Activated CD8-positive, alpha-beta memory T cell treated with anti-CD3 and anti-CD28 coated beads, Interleukin-2, amount 10 ng/mL, durations not matched to agents 7 days and 5 days (primary cell): Measurements from ENCODE around the gene FLNB. TPM values are rescaled to one million over a fixed set of nuclear protein-coding genes. Genes with fewer than 3 reads are reported as not detected.

Experiments used
- ATAC-seq: fragments of 150-1000 bp; cut with Tn5 transposase; one replicate; pipeline ENCODE4 v1.10.0; 2021; ENCODE audit warnings: moderate library complexity
- CTCF ChIA-PET: fragments of 350-600 bp; sonication (Branson Sonifier 250); formaldehyde crosslinking; loops from one replicate; lab custom pipeline; 2021; ENCODE audit warnings: antibody characterized with exemption; lab: Charles Lee
- DNase-seq: peaks from one replicate; pipeline ENCODE4 v3.0.0-alpha.2; 2020
- H3K27ac Mint-ChIP-seq: one replicate; pipeline ENCODE4 v1.8.0; 2021; ENCODE audit warnings: mild to moderate bottlenecking, mixed read lengths
- H3K27me3 Mint-ChIP-seq: one replicate; pipeline ENCODE4 v1.8.0; 2021; ENCODE audit warnings: mixed read lengths
- H3K36me3 Mint-ChIP-seq: one replicate; pipeline ENCODE4 v1.8.0; 2021; ENCODE audit warnings: mild to moderate bottlenecking, mixed read lengths
- H3K4me1 Mint-ChIP-seq: one replicate; pipeline ENCODE4 v1.8.0; 2021; ENCODE audit warnings: mixed read lengths
- H3K4me3 Mint-ChIP-seq: one replicate; pipeline ENCODE4 v1.8.0; 2021; ENCODE audit warnings: mild to moderate bottlenecking, moderate library complexity, mixed read lengths
- H3K9me3 Mint-ChIP-seq: one replicate; pipeline ENCODE4 v1.8.0; 2022; ENCODE audit warnings: low read depth, mixed read lengths
- total RNA-seq, 2 experiments: library from RNA; stranded (reverse); gene quantifications; one replicate each; pipeline ENCODE4 v1.2.3, GENCODE V29; 2021

FLNB gene
- total RNA-seq, 2 experiments from 2014 or later: 9.8 to 13.2 TPM

- no peak overlapping the region for H3K27ac Mint-ChIP-seq
- H3K9me3 Mint-ChIP-seq: no peaks in the 10 kb centered on the region
- H3K4me1 Mint-ChIP-seq: peaks cover 9% of the 10 kb centered on the region
- no peaks in the 10 kb centered on the region for H3K36me3 Mint-ChIP-seq
- CTCF ChIA-PET: interaction anchor here (0.7 to 4.5 kb wide), 5 partner anchors 7 to 157 kb away, joined by 3 to 48 read pairs (median 12); partner anchors contain the start of gene FLNB
- H3K27me3 Mint-ChIP-seq: no peaks in the 10 kb centered on the region
- ATAC-seq: no peak
- DNase-seq: no peak
- no peak overlapping the region for H3K4me3 Mint-ChIP-seq
Observed at GRCh38 chr3:58164906-58165821, 156.9 kb downstream of the FLNB start.

DNA sequence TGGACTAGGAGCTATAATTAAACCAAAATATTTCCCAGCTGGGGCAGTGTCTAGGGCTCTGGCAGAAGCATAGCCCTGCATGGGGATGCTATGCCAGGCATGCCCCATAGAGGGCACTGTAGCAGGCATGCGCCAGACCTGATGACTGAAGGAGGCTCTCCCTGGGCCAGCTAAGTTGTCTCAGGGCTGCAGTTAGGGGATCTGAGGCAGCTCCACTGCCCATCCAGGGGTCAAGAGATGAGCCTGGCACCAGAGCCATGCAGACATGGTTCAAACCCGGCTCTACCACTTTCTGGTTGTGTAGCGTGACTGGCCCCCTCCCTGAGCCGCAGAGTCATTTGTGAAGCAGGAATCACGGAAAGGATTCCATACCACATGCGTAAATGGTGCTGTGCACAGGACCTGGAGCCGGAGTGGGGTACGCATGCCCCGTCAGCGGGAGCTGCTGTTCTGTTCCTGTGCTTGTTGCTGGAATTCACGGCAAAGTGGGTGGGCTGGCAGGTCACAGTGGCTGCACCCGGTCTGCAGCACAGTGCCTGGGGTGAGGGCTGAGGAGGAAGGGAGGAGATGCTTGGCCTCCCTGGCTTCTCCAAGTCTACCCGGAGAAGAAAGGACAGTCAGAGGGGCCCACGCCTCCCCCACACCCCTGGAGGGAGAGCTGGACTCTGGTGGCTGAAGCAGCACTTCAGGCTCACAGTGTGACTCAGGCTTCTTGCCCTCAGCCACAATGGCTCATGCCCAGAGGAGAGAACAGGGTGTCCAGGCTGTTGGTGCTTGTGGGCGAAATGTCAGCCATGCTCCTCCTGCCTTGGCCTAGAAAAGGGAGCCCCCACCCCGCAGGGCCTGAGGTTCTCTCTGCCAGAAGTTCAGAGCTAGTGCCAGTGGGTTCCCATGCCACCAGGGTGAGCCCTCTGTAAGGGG, 159.5 kb downstream of the FLNB start:
- CTCF ChIA-PET: interaction anchor here (0.6 to 4.5 kb wide), 18 partner anchors 10 to 770 kb away, joined by 3 to 48 read pairs (median 4); partner anchors contain the start of gene FLNB
- DNase-seq (peak; percentile 73), ATAC-seq (peak; percentile 91)
- H3K27me3 Mint-ChIP-seq: no peaks in the 10 kb centered on the region
- no peaks in the 10 kb centered on the region for H3K36me3 Mint-ChIP-seq
- H3K4me3 Mint-ChIP-seq: no peak overlapping the region
- no peak overlapping the region for H3K27ac Mint-ChIP-seq
- H3K9me3 Mint-ChIP-seq: no peaks in the 10 kb centered on the region
- no peaks in the 10 kb centered on the region for H3K4me1 Mint-ChIP-seq

GRCh38 chr3:58168498-58168897, 160.3 kb downstream of the FLNB start:
- CTCF ChIA-PET: interaction anchor here (1.5 to 4.5 kb wide), 5 partner anchors 9 to 156 kb away, joined by 7 to 48 read pairs (median 11); no protein-coding TSS in a partner anchor
- H3K4me1 Mint-ChIP-seq: no peaks in the 10 kb centered on the region
- no peaks in the 10 kb centered on the region for H3K9me3 Mint-ChIP-seq
- DNase-seq (no peak), ATAC-seq (no peak)
- no peak overlapping the region for H3K27ac Mint-ChIP-seq
- no peaks in the 10 kb centered on the region for H3K27me3 Mint-ChIP-seq
- H3K36me3 Mint-ChIP-seq: no peaks in the 10 kb centered on the region
- no peak overlapping the region for H3K4me3 Mint-ChIP-seq

- CTCF ChIA-PET: no interaction called here
- DNase-seq: no peak
- no peaks in the 10 kb centered on the region for H3K36me3 Mint-ChIP-seq
- no peaks in the 10 kb centered on the region for H3K9me3 Mint-ChIP-seq
- ATAC-seq: no peak
- H3K27ac Mint-ChIP-seq: no peak overlapping the region
- no peaks in the 10 kb centered on the region for H3K4me1 Mint-ChIP-seq
- no peaks in the 10 kb centered on the region for H3K27me3 Mint-ChIP-seq
- H3K4me3 Mint-ChIP-seq: no peak overlapping the region
Observed at GRCh38 chr3:58169371-58169770, 161.1 kb downstream of the FLNB start.

DNA sequence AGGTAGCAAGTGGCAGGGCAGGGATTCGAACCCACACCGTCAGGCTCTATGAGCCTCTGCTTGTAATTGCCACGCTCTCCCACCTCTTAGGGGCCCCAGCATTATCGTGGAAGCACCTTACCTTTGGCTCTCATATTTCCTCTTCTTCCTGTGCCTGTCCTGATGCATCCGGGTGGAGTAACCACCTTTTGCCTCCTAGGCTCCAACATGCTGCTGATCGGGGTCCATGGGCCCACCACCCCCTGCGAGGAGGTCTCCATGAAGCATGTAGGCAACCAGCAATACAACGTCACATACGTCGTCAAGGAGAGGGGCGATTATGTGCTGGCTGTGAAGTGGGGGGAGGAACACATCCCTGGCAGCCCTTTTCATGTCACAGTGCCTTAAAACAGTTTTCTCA, 162.2 kb downstream of the FLNB start:
- no peaks in the 10 kb centered on the region for H3K4me1 Mint-ChIP-seq

GRCh38 chr3:58171126-58171525, 162.9 kb downstream of the FLNB start:
- CTCF ChIA-PET: no interaction called here
- no peak for ATAC-seq
- Mint-ChIP-seq H3K27me3 (no peaks in the 10 kb centered on the region), H3K9me3 (no peaks in the 10 kb centered on the region), H3K4me3 (no peak overlapping the region), H3K36me3 (no peaks in the 10 kb centered on the region), H3K27ac (no peak overlapping the region), H3K4me1 (no peaks in the 10 kb centered on the region)
- no peak for DNase-seq

More for the DNA sequence above, 162.2 kb downstream of the FLNB start:
- Mint-ChIP-seq H3K4me3 (no peak overlapping the region), H3K27me3 (no peaks in the 10 kb centered on the region), H3K36me3 (no peaks in the 10 kb centered on the region), H3K9me3 (no peaks in the 10 kb centered on the region), H3K27ac (no peak overlapping the region)
- ATAC-seq (no peak), DNase-seq (no peak)
- CTCF ChIA-PET: no interaction called here

DNA sequence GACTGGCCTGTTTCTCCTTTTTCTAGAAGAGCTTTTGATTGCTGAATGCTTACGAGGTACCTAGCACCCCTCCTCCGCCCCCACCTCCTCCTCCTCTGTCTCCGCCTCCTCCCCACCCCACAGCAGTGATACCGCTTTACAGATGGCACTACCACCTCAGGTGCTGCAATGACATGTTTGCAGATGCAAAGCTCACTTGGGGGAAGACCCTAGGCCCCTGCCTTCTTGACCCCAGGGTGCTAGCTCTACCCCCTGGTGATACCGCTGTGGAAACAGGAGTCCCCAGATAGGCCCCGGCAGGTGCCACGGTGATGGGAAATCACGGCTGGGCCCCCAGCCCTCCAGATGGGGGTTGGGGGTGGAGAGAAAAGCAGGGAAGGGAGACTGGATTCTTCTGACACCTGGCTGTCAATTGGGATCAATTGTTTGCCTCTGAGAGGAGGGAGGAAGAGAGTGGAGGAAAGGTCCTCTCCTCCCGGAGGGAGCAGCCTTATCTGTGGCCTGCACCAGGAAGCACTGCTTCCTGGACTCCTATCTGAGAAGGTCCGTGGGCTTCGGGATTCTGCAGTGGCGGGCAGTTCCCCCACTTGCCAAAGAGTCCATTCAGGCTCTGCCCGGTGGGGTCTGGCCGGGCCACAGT, 164.9 kb downstream of the FLNB start:
- H3K36me3 Mint-ChIP-seq: no peaks in the 10 kb centered on the region
- H3K4me1 Mint-ChIP-seq: peaks cover 9% of the 10 kb centered on the region
- peaks cover 2% of the 10 kb centered on the region for H3K27me3 Mint-ChIP-seq
- H3K9me3 Mint-ChIP-seq: no peaks in the 10 kb centered on the region
- no peak overlapping the region for H3K27ac Mint-ChIP-seq
- CTCF ChIA-PET: interaction anchor here (0.9 to 1.5 kb wide), 4 partner anchors 164 to 211 kb away, joined by 3 to 4 read pairs (median 3); partner anchors contain the start of gene FLNB
- DNase-seq (no peak), ATAC-seq (no peak)
- no peak overlapping the region for H3K4me3 Mint-ChIP-seq

DNA sequence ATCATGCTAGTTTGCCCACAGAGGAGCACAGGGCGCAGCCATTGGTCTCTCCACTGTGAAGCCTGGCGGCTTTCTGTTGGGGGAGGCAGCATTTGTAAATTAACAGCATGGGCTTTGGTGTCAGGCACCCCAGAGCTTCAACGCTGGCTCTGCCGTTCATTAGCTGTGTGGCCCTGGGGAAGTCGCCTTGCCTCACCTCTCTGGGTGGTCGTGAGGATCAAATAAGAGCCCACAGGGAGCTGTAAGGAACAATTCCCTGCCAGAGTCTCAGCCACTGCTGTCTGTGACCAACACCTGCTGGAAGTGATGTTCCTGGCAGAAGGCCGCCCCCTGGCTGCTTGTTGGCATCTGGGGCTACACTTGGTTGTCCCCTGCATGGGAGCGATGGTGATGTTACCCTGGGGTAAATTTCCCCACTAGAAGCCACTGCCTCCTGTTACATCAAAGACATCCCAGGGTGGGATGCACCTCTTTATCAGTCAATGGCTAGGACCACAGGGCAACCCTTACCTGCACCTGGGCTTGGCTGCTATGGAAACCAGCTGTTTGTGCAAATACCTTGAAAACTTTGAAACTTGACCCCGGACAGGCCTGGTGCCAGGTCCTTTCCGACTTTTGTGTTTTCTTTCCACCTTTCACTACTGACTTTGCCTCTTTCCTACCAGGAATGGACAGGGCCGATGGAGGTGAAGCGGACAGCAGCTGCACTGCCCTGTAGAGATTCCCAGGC, 165.6 kb downstream of the FLNB start:
- H3K9me3 Mint-ChIP-seq: no peaks in the 10 kb centered on the region
- ATAC-seq (no peak), DNase-seq (peak; percentile 67)
- H3K4me1 Mint-ChIP-seq: peaks cover 16% of the 10 kb centered on the region
- CTCF ChIA-PET: interaction anchor here (0.8 to 1.5 kb wide), 5 partner anchors 137 to 212 kb away, joined by 3 to 4 read pairs (median 3); partner anchors contain the start of gene FLNB
- peaks cover 2% of the 10 kb centered on the region for H3K27me3 Mint-ChIP-seq
- no peak overlapping the region for H3K27ac Mint-ChIP-seq
- no peaks in the 10 kb centered on the region for H3K36me3 Mint-ChIP-seq
- H3K4me3 Mint-ChIP-seq: no peak overlapping the region

DNA sequence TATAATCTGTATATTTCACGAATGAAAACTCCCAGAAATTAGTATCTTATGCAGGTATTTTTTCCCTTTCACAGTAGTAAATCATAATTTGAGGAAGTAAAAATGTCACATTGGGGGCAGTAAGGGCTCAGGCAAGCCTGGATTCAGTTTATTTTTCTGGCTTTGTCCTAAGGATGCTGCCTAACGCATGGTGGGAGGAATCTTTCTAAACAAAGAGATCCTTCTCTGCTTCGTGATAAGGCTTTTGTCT, 166.9 kb downstream of the FLNB start:
- CTCF ChIA-PET: interaction anchor here (1.1 to 1.2 kb wide), 2 partner anchors 9 to 131 kb away, joined by 3 read pairs; partner anchors contain the start of genes HTD2 and RPP14

GRCh38 chr3:58175437-58176184, 167.4 kb downstream of the FLNB start:
- ATAC-seq: no peak
- CTCF ChIA-PET: interaction anchor here (0.6 to 5.2 kb wide), 4 partner anchors 9 to 161 kb away, joined by 3 to 38 read pairs (median 4); partner anchors contain the start of genes HTD2 and RPP14
- DNase-seq: no peak
- Mint-ChIP-seq H3K9me3 (no peaks in the 10 kb centered on the region), H3K27me3 (peaks cover 2% of the 10 kb centered on the region), H3K27ac (no peak overlapping the region), H3K36me3 (no peaks in the 10 kb centered on the region), H3K4me1 (peaks cover 21% of the 10 kb centered on the region), H3K4me3 (no peak overlapping the region)

More for the DNA sequence above, 166.9 kb downstream of the FLNB start:
- no peak overlapping the region for H3K4me3 Mint-ChIP-seq
- DNase-seq (no peak), ATAC-seq (no peak)
- H3K27me3 Mint-ChIP-seq: peaks cover 2% of the 10 kb centered on the region
- H3K9me3 Mint-ChIP-seq: no peaks in the 10 kb centered on the region
- H3K4me1 Mint-ChIP-seq: peaks cover 21% of the 10 kb centered on the region
- no peaks in the 10 kb centered on the region for H3K36me3 Mint-ChIP-seq
- H3K27ac Mint-ChIP-seq: no peak overlapping the region

DNA sequence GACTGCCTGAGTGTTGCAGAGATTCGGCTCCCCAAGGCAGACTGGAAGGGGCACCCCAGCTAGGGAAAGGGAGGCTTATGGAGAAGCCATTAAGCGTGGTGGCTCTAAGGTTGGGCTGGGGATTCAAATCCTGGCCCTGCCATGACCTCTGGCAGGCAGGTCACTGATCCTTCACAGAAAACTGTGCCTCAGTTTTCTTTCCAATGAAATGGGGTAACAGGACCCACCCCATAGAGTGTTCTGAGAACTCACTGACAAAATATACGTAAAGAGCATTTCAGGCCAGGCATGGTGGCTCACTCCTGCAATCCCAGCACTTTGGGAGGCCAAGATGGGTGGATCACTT, 167.9 kb downstream of the FLNB start:
- Mint-ChIP-seq H3K9me3 (no peaks in the 10 kb centered on the region), H3K4me3 (no peak overlapping the region), H3K36me3 (no peaks in the 10 kb centered on the region), H3K4me1 (peaks cover 21% of the 10 kb centered on the region), H3K27me3 (peaks cover 2% of the 10 kb centered on the region), H3K27ac (no peak overlapping the region)
- CTCF ChIA-PET: interaction anchor here (0.6 to 5.2 kb wide), 3 partner anchors 10 to 162 kb away, joined by 3 to 38 read pairs (median 4); no protein-coding TSS in a partner anchor
- ATAC-seq (no peak), DNase-seq (no peak)
